NCI-H2196 treated with DMSO at 0.1 percent for 48 hours (cell line): ENCODE results near the gene RDH11.

Experiments
- DNase-seq: peaks from one replicate; lab custom pipeline; 2025; ENCODE audit not compliant: unreplicated experiment; lab: John Stamatoyannopoulos, UW

The RDH11 gene

DNA sequence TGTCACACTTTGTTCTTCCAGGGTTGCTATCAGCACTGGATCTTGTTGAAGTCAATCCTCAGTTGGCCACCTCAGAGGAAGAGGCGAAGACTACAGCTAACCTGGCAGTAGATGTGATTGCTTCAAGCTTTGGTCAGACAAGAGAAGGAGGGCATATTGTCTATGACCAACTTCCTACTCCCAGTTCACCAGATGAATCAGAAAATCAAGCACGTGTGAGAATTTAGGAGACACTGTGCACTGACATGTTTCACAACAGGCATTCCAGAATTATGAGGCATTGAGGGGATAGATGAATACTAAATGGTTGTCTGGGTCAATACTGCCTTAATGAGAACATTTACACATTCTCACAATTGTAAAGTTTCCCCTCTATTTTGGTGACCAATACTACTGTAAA lies 44.9 kb downstream of the RDH11 start:
- no peak for DNase-seq

DNA sequence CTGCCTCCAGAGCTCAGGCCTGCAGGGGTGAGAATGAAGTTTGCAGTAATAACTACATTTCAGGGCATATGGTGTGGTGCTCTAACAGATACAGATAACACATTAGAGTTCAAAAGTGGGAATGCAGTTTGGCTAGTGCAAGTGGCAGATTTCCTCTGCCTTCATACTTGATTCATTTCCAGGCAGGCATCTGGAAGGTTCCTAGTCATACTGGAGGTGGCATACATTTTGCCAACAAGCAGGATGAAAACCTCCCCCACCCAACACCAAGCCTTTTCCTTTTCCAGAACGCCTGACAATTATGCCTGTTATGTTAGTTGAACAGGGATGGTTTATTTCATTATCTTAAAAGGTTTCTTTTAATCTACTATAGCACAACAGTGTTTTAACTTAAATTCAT lies 45.4 kb downstream of the RDH11 start:
- DNase-seq: no peak

DNA sequence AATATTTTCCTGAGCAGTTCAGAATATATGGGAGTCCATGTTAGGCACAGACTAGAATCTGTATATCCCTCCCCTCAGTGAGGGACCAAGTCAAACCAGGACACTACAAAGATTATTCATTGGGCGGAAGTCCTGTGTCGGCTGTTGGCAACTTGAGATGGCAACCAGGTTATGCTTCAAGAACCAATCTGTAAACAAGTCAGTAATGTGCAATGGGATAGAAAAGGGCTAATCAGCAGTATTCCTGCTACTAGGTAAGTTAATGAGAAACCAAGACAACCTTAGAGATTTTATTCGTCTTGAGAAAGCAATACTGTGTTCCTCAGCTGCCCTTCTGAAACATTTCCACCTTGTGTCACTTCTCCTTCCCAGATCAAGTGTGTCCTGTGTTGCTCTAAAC lies 49.4 kb downstream of the RDH11 start:
- DNase-seq: no peak

DNA sequence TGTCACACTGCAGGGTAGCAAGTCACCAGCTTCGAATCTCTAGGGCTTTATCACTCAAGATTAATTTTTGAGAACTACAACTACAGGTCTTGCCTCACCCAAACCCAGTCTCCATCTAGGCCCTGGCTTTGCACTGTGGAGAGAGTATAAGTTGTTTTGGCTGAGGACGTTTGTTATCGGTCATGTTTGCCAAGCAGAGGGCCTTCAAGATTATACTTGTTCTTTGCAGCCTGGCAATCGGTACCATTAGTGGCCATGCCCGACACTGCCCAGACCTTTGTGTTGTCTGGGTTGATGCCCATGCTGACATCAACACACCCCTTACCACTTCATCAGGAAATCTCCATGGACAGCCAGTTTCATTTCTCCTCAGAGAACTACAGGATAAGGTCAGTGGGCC lies 50.1 kb downstream of the RDH11 start:
- no peak for DNase-seq

DNA sequence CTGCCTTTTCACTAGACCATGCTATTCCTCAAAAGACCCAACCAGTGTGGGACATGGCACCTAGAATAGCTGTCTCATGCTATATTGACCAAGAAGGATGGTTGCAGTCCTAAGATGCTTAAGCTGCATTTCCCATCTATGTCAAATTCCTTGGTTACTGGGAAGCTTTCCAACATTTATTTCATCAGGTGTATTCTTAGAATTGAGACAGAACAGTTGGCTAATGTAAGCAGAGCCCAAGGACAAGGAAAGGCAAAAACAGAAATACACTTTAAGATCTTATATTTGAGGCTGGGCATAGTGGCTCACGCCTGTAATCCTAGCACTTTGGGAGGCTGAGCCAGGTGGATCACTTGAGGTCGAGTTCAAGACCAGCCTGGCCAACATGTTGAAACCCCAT lies 51.1 kb downstream of the RDH11 start:
- no peak for DNase-seq

DNA sequence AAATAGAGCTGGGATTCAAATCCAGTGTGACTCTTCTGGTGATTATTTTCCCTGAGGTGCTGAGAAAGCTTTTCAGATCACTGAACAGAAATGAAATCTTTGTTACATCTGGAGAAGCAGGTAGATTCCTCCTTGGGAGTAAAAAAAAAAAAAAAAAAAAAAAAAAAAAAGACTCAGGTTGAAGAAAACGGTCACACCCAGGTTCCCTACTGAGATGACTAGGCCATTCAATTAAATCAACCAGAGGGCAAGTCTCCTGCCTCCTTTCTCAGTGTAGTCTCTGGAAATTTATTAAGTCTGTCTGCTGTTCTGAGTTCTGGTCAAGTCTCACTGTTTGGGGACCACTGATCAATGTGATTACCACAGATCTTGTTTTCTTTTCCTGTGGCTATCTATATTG lies 51.9 kb downstream of the RDH11 start:
- DNase-seq: no peak

DNA sequence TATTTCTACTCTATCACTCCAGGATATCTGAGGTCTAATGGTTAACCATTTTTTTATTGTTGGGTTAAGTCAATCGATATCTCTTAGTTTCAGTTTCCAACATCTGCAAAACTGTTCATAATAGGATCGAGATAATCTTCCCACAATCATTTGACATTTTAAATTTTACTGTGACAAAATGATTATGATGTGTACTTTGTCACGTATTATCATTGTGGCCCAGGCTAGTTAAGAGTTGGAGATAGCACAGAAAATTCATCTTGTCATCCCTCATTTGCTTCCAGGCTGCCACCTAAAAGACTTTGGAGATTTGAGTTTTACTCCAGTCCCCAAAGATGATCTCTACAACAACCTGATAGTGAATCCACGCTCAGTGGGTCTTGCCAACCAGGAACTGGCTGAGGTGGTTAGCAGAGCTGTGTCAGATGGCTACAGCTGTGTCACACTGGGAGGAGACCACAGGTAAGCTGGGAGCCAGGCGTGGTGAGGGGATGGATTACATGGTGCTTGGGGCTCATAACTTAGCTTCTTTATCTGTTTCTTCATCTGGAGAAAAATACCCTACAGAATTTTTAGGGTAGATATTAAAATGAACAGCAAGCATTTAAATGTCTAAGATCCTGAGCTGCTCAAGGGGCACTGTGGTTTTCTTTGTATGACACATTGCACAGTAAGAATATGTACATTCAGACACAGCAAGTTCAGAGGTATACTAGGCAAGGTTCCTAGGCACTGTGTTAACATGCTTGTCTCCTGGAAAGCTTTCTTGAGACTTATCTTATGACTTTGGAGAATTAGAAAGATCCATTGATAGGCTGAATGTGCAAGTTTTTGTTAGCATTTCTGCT lies 53.4 kb downstream of the RDH11 start:
- no peak for DNase-seq

DNA sequence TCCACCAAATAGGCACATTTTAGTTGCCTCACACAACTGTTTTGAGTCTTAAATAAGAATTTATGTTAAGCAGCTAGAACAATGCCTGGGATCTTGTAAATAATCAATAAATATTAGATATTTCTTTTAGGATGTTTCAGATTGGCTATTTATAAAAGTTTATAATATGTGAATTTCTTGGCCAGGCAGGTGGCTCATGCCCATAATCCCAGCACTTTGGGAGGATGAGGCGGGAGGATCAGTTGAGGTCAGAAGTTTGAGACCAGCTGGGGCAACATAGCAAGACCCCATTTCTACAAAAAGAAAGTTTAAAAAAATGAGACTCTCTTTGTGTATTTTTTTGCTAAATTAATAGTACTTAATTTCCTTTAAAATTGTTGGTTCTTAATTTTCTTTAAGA lies 54.1 kb downstream of the RDH11 start:
- no peak for DNase-seq

DNA sequence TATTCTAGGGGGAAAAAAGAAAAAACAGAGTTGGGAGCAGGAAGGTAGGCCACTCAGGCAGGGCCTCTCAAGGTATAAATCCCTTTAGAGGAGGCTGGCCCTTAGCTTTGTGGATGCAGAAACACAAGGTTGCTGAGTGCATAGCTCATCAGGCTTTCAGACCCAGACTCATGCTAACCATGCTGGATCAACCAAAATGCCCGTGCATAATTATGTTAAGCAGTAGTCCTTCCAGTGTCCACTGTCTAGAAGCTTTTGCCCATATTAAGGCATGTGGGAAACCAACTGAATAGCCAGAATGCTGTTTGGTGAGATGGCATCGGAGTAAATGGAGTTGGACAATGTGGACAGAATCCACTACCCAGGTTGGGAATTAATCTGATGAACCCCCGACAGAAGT lies 56.9 kb downstream of the RDH11 start:
- DNase-seq: no peak

DNA sequence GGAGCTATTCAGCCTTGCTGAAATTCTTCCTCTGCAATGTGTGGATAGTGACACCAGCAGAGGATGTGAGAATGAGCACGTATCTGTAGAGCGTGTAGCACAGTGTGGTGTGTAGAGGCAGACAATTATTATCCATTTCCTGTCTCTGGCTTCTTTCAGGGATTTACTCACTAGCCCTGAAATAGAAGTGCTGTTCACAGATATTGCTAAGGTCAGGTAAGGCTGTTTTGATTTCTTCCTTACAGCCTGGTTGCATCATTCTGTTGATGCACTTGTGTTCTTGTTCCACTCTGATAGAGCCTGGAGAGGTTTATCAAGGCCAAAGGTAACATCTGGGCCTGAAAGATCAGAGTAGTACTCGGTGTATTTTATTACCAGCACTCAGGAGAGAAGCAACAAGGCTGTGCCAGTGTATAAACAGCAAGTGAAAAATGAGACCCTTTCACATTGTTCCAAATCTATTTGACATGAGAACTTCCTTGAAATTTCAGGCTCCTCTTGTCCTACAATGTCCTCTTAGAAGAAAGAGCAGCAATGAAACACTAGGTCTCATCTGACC lies 59.1 kb downstream of the RDH11 start:
- peak; percentile 37 for DNase-seq

DNA sequence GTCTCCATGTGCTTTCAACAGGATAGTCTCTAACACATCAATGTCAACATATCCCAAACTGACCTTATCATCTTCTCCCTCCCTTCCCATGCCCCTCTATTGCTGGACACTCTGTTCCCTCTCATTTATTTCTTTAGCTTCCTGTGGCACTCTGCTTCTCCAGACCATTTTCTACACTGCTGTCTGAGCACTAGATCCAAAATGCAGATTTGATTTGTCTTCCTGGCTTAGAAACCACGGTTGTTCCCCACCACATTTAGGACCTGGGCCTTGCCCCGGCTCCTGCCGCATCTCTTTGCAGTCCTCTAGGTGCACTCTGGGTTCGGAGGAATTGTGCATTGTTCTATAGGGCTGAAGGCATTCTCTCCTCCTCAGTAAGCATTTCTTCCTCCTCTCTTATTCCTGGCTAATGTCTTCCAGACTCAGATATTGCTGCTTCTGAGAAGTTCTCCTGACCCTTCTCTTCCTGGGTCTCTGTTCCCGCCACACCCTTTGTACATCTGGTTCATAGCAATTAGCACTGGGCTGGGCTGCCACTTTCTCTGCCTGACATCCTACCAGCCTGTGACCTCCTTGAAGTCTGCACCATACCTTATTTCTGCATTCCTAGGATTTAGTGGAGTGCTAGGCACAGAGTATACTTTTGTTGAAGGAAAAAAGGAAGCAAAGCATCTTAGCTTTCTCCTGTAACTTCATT lies 62.0 kb downstream of the RDH11 start:
- no peak for DNase-seq

DNA sequence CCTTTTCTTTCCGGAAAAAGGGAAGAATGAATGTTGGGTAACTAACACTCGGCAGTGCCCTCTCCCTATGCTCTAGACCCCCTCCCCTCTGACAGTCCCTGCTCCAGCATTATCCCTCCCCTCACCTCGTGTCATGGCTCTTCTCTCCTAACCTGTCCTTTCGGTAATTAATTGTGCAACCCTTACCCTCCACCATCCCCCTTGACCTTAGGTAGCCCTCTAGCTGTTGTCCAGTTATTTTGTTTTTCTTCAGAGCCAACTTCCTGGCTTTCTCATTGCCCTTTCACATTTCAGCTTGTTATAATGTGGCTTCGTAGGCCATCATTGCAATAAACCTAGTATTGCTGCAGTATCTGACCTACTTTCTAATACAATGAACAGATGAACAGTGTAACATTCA lies 64.6 kb downstream of the RDH11 start:
- no peak for DNase-seq

DNA sequence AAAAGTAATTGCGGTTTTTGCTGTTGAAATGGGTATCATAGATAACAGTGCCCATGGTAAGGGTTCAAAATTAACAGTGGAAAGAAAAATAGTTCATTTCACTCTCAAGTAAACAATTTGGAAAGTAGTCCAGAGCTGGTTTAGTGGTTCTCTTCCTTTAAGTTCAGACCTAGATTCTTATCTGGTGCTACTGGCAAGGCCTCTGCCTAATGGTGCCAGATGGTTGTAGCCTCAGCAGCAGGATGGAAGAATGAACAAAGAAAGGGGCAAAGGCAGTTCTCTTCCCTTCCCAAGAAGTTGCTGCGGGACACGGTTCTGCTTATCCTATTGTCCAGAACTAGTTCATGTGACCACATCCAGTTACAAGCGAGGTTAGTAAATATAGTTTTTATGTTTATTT lies 65.4 kb downstream of the RDH11 start:
- DNase-seq: no peak

DNA sequence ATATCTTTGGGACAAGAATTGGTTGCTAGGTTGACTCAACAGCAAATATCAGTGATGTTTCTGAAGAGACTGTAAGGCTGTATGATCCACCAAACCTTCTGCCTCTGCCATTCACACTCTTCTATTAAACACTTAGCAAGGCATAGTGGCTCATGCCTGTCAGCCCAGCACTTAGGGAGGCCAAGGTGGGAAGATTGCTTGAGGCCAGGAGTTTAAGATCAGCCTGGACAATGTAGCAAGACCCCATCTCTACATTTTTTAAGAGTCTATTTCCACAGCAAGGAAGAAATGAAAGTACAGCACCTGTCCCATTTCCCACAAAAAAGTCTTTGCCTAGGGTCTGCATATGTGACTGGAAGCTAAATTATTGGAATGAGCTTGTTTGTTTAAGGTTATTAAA lies 68.0 kb downstream of the RDH11 start:
- DNase-seq: no peak
